ENCODE data around the gene FFAR4. TPM values are rescaled to one million over a fixed set of nuclear protein-coding genes. Genes with fewer than 3 reads are reported as not detected.

The FFAR4 gene
- not detected in 2 replicates for total RNA-seq

DNA sequence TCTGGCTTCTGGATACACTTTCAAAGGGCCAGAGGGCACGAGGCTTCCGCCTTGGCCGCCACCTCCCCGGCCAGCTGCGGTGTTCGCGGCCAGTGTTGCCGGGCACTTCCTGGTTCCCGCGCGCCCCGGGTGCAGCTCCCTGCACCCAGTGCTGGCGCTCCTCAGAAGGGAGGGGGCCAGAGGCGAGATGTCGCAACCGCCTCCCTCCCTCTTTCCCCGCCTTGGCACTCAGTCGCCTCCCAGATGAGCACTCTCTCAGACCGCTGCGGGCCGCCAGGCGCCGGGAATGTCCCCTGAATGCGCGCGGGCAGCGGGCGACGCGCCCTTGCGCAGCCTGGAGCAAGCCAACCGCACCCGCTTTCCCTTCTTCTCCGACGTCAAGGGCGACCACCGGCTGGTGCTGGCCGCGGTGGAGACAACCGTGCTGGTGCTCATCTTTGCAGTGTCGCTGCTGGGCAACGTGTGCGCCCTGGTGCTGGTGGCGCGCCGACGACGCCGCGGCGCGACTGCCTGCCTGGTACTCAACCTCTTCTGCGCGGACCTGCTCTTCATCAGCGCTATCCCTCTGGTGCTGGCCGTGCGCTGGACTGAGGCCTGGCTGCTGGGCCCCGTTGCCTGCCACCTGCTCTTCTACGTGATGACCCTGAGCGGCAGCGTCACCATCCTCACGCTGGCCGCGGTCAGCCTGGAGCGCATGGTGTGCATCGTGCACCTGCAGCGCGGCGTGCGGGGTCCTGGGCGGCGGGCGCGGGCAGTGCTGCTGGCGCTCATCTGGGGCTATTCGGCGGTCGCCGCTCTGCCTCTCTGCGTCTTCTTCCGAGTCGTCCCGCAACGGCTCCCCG is at the start of gene FFAR4:
Gene FFAR4 (plus strand): TSS at position 231 of the 842 bp plus-strand sequence. CDS start 56 bp downstream, at position 287.

DNA sequence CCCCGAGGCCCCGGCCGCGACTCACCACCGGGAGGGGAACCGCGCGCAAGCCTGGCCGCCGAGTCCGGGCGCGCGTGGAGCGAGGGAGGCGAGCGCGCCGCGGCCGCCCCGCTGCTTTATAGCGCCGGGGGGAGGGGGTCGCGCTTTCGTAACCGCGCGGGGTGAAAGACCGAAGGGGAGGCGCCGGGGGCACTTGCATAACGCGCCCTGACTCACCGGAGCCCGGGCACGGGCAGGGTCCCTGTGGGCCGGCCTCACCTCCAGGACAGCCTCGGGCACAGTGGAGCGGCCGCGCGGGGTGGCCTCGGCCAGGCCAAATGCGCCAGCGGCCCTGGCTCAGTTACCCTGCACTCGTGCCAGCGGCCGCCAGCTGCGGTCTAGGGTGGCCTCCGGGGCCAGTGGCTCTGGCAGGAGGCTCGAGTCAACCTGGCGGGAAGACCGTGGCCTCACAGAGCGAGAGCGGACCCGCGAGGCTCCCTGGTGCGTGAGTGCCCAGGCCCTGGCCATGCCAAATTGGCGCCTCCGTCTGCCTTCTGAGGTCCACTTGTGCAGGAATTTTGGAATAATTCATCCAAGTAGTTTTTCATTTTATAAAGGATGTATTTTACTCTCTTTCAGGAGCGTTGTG is 34.8 kb downstream of the FFAR4 start, which contains the start of gene RBP4:
Gene RBP4 (minus strand): TSS at position 90 of the 628 bp plus-strand sequence. CDS start 207 bp downstream, outside the sequence.

DNA sequence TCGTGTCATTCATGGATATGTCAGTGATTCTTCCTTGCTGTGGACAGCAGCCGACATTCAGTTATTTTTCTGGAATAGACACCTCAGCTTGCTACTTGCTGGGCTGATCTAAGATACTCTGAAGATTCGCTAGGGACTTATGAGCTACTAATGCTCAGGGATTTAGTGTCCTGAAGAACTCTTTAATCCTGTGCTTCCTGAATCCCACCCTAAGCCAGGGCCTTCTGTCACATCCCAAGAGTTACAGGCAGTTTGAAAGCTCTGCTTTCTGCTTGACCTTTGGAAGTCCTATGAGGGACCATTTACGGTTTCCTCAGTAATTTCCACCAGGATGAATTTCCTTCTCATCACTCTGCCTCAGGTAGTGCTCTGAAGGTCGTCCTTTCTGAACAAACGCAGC is 45.8 kb downstream of the FFAR4 start, which contains the start of gene PDE6C:
Gene PDE6C (plus strand): TSS at position 227 of the 400 bp plus-strand sequence. CDS start 189 bp downstream, outside the sequence.

Other genes starting within 250 kb of the FFAR4 start
- 494 and 504 TPM in 2 replicates for gene MYOF, start 84.3 kb upstream of the FFAR4 start, total RNA-seq
- 84.8 and 124 TPM in 2 replicates for gene CEP55, start 70.1 kb upstream of the FFAR4 start, total RNA-seq
- gene RBP4, start 34.6 kb downstream of the FFAR4 start, total RNA-seq = not detected in 2 replicates
- gene PDE6C, start 45.9 kb downstream of the FFAR4 start, total RNA-seq = not detected in 2 replicates
- 19.9 and 20.2 TPM in 2 replicates for gene FRA10AC1, start 135.9 kb downstream of the FFAR4 start, total RNA-seq
- not detected in 2 replicates for gene LGI1, start 191.3 kb downstream of the FFAR4 start, total RNA-seq

Data from thoracic aorta endothelial cell (primary cell).